Erythroblast (primary cell): Measurements from ENCODE around the gene HORMAD1.
"Not testable (repeated sequence)": the region's sequence is repeated elsewhere in the genome, so short reads cannot be mapped to it uniquely, and the experiment has no call there.

Source experiments
- DNase-seq, 2 experiments: peaks; one replicate each; lab custom pipeline; 2025; lab: John Stamatoyannopoulos, UW
- GATA1 ChIP-seq: IDR thresholded peaks from 2 replicates; pipeline ENCODE4 v1.6.1; 2011; ENCODE audit warnings: low read depth, mild to moderate bottlenecking, control low read depth, low read length, moderate library complexity
- POLR2A ChIP-seq: IDR thresholded peaks from 2 replicates; pipeline ENCODE4 v1.6.1; 2011; ENCODE audit warnings: mild to moderate bottlenecking, low read length

The HORMAD1 gene

DNA sequence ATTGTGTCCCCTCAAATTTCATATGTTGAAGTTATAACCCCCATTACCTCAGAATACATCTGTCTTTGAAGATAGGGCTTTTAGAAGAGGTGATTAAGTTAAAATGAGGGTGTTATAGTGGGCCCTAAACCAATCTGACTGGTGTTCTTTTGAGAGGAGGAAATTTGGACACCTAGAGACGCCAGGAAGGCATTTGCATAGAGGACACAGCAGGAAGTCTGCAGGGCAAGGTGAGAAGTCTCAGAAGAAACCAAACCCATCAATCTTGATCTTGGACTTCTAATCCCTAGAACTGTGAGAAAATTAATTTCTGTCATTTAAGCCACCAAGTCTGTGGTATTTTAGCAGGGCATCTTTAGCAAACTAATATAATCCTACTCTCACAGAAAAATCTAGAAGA lies 36.8 kb downstream of the HORMAD1 start:
- DNase-seq: no peak
- TF ChIP-seq GATA1 (no peak), POLR2A (no peak)

DNA sequence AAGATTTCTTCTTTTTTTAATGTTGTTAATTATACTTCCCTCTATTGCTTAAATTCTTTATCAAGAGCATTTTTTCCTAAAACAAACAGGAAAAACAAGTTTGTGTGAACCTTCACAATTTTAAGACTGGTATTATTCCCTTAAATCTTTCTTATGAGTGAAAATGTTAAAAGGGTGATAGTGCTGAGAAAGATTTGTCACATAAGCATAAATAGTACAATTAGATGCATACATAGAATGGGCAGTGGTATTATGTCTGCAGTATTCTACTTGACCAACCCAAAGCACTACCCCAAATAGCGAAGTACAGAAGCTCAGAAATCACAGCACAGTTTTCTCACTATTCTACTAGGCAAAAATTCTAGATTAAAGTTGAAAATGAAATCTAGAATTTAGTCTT lies 41.7 kb downstream of the HORMAD1 start:
- DNase-seq: no peak
- TF ChIP-seq POLR2A (no peak), GATA1 (no peak)

DNA sequence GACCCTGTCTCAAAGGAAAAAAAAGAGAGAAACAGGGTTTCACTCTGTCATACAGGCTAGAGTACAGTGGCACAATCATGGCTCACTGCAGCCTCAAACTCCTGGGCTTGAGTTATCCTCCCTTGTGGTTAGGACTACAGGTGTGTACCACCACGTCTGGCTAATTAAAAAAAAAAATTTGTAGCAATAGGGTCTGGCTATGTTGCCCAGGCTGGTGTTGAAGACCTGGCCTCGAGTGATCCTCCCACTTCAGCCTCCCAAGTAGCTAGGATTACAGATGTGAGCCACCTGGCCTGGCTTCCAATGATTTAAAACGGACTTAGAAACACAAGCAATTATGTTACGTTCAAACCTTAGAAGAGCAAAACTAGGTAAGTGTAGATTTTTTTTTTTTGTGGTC lies 45.8 kb downstream of the HORMAD1 start:
- no peak for TF ChIP-seq GATA1
- TF ChIP-seq POLR2A: no peak
- DNase-seq: no peak

DNA sequence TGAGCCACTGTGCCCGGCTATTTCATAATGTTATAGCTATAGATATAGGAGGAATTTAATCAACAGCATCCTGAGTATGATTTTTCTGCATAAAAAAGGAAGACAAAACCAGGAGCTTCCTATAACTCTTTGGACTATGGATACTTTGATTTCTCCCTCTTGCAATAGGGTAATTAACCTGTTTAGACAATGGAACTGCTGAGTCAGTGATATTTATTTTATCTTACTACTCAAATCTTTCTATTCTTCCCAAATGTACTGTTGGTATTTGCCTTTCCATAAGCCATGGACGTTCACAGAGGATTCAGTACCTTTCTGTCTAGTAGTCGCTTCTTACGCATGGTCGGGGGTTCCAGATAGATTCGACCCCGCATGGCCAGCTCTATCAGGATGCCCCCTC lies 57.4 kb downstream of the HORMAD1 start:
- no peak for DNase-seq
- no peak for TF ChIP-seq POLR2A
- no peak for TF ChIP-seq GATA1

DNA sequence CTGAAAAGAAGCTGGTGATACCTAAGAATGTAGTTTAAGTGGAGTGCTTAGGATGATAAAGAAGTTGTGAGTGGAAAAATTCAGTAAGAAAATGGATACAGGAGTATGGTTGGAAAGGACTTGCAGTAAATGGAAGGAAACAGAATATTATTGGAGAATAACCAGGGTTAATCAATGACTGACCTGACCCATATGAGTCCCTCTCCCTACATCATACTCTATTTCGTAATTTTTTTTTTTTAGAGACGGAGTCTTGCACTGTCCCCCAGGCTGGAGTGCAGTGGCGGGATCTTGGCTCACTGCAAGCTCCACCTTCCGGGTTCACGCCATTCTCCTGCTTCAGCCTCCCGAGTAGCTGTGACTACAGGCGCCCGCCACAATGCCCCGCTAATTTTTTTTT lies 57.9 kb downstream of the HORMAD1 start:
- DNase-seq: no peak
- TF ChIP-seq GATA1 (no peak), POLR2A (no peak)

DNA sequence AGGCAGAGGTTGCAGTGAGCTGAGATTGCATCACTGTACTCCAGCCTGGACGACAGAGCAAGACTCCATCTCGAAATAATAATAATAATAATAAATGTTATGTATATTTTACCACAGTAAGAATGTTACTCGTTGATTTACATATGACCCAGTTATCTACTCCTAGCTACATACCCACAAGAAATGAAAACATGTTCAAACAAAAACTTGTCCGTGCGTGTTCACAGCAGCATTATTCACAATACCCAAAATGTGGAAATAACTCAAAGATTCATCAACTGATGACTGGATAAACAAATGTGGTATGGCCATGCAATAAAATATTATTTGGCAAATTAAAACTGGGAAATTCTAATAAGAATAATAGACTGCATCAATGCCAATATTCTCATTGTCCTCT lies 59.5 kb downstream of the HORMAD1 start:
- TF ChIP-seq POLR2A (no peak), GATA1 (no peak)
- DNase-seq: no peak

DNA sequence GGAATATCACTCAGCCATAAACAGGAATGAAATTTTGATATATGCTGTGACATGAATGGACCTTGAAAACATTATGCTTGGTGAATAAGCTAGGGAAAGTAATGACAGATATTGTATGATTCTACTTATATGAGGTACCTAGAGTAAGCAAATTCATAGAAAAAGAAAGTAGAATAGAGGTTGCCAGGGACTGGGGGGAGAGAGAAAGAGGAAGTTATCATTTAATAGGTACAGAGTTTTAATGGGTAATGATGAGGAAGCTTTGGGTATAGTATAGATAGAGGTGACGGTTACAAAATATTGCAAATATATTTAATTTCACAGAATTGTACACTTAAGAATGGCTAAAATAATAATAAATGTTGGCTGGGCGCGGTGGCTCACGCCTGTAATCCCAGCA lies 60.1 kb downstream of the HORMAD1 start:
- no peak for DNase-seq
- no peak for TF ChIP-seq POLR2A
- TF ChIP-seq GATA1: no peak

DNA sequence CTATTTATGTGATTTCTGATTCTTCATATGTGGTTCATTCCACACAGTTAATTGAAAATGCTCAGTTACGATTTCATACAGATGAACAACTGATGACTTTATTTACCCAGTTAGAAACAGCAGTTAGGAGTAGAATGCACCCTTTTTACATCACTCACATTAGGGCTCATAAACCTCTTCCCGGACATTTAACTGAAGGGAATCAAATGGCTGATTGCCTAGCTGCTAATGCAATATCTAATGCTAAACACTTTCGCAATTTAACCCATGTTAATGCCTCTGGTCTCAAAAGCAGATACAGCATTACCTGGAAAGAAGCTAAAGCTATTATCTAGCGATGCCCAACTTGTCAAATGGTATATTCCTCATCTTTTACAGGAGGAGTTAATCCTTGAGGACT lies 63.6 kb downstream of the HORMAD1 start:
- not testable (repeated sequence) for DNase-seq

DNA sequence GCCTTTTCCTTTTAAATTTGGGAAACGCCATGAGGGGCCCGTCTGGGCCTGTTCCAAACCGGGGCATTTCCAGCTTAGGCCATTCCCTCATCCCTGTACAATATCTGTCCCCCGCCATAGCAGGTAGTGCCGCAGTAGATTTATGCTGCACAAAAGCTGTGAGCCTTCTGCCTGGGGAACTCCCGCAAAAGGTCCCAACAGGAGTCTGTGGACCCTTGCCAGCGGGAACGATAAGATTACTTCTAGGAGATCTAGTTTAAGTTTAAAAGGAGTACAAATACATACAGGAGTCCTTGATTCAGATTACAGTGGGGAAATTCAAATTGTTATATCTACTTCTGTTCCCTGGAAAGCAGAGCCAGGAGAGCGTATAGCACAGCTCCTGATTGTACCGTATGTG lies 66.1 kb downstream of the HORMAD1 start:
- DNase-seq: not testable (repeated sequence)

DNA sequence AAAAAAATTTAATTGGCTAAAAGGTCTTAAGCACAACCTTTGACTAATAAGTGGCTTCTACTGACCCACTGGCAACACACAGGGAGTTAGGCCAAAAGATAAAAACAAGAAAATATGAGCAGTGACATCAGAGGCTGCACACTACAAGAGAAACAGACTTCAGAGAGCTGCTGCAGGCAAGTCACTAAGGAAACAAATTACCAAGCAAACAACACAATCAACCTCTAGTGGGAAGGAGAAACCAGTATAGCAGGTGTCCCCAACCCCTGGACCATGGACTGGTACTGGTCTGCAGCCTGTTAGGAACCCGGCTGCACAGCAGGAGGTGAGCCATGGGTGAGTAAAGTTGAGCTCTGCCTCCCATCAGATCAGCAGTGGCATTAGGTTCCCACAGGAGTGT lies 70.5 kb downstream of the HORMAD1 start:
- DNase-seq: no peak
- TF ChIP-seq GATA1 (no peak), POLR2A (no peak)

DNA sequence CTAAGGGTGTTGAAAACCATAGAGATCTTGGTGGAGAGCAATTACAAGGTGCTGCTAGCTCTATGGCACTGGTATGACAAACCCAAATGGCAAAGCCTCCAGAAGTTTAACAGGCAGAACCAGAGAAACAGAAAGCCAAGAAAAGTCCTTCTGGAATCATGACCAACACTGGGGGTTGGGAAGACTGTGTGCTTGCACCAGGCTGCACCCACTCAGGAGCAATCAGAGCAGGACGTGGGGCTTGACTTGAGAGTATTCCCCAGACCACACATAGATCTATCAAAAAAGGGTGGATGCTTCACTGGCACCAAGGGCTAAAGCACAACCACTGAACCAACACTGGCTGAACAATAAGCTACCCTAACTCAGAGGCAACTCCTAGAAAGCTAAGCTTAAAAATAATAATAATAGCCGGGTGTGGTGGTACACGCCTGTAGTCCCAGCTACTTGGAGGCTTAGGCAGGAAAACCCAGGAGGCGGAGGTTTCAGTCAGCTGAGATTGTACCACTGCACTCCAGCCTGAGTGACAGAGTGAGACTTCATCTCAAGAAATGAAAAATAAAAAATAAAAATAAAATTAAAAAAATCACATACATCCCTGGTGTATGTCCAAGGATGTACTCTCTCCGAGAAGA lies 71.1 kb downstream of the HORMAD1 start:
- DNase-seq: no peak
- TF ChIP-seq GATA1: no peak
- no peak for TF ChIP-seq POLR2A
